Transverse colon (tissue), 3 donors: ENCODE results near the gene ALDH16A1.

Source experiments
- POLR2A ChIP-seq: fragments of 450-650 bp; IDR thresholded peaks from one replicate; pipeline ENCODE4 v1.6.1; 2016; ENCODE audit warnings: antibody characterized with exemption, mild to moderate bottlenecking, moderate library complexity
- TF ChIP-seq, protein P1 (sequence below), 5 experiments: fragments of 200-600 bp in 3 of 5; fragments of 450-650 bp in 2 of 5; sonication (generic) in 3 of 5; IDR thresholded peaks; 1 replicate in 2 of 5; 2 replicates in 3 of 5; pipeline ENCODE4 v1.5.1; 2016 to 2017; ENCODE audit warnings: antibody characterized with exemption in 5 of 5, inconsistent platforms in 3 of 5, mild to moderate bottlenecking in 2 of 5, moderate library complexity in 1 of 5

DNA sequence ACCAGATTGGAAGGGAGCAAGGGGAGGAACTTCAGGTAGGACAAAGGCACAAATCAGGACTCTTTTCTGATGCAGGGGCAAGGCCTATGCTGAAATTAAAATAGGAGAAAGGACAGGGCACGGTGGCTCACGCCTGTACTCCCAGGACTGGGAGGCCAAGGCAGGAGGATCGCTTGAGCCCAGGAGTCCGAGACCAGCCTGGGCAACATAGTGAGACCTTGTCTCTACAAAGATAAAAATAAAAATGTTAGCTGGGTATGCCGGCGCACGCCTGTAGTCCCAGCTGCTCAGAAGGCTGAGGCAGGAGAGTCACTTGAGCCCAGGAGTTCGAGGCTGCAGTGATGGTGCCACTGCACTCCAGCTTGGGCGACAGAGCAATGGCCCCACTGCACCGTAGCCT is 17.4 kb upstream of the ALDH16A1 start:
- TF ChIP-seq, protein P1, sequence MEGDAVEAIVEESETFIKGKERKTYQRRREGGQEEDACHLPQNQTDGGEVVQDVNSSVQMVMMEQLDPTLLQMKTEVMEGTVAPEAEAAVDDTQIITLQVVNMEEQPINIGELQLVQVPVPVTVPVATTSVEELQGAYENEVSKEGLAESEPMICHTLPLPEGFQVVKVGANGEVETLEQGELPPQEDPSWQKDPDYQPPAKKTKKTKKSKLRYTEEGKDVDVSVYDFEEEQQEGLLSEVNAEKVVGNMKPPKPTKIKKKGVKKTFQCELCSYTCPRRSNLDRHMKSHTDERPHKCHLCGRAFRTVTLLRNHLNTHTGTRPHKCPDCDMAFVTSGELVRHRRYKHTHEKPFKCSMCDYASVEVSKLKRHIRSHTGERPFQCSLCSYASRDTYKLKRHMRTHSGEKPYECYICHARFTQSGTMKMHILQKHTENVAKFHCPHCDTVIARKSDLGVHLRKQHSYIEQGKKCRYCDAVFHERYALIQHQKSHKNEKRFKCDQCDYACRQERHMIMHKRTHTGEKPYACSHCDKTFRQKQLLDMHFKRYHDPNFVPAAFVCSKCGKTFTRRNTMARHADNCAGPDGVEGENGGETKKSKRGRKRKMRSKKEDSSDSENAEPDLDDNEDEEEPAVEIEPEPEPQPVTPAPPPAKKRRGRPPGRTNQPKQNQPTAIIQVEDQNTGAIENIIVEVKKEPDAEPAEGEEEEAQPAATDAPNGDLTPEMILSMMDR (IDR thresholded peaks at IDR 0.05) = no peak
- no peak for TF ChIP-seq POLR2A
